AG09309 (cell line): ENCODE data around the gene ALG2.

Source experiments
- DNase-seq: peaks from one replicate; pipeline ENCODE4 v3.0.0-alpha.2; 2010; ENCODE audit warnings: low read depth
- H3K4me3 ChIP-seq: 2 replicates; pipeline ENCODE4 v1.5.1; 2011; ENCODE audit warnings: mild to moderate bottlenecking, low read depth, low read length, moderate library complexity; ENCODE audit not compliant: control insufficient read depth
- CTCF ChIP-seq: IDR thresholded peaks from 2 replicates; pipeline ENCODE4 v1.5.1; 2011; ENCODE audit warnings: mild to moderate bottlenecking, low read depth, low read length, inconsistent platforms; ENCODE audit not compliant: insufficient read depth, control insufficient read depth; ENCODE audit errors: missing control alignments

The ALG2 gene

DNA sequence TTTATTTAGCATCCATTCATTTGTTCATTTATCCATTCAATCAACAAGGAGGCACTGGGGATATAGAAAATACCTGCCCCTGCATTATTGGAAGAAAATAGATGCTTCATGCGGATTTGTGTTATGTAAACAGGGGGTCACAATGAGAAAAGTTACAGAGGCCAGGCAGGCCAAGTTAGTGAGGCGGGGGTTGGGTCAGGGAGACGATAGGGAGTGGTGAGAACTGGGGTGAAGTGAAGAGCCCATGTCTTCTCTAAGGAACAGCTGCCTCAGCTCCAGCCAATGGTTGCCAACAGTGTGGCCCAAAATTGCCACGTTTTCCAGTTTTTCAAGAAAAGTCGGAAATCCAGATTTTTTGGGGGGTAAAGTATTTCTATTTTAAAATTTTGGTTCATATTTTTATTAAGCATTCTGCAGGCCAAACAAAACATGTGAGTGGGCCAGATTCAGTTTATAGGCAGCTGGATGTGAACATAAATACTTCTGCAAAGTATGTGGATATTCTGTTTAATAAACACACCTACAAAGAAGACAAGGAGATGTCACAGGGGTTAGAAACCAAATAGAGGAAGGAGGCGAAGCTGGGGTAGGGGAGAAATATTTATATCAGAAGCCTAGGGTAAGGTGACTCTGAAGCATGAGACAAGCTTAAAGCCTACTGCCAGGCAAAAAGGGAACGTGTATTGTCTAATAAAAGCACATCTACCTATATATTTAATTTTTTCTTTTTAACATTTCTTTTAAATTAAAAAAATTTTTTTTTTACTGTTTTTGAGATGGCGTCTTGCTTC is 44.0 kb downstream of the ALG2 start:
- H3K4me3 ChIP-seq = no peak overlapping the region
- TF ChIP-seq CTCF = no peak
- DNase-seq = no peak

DNA sequence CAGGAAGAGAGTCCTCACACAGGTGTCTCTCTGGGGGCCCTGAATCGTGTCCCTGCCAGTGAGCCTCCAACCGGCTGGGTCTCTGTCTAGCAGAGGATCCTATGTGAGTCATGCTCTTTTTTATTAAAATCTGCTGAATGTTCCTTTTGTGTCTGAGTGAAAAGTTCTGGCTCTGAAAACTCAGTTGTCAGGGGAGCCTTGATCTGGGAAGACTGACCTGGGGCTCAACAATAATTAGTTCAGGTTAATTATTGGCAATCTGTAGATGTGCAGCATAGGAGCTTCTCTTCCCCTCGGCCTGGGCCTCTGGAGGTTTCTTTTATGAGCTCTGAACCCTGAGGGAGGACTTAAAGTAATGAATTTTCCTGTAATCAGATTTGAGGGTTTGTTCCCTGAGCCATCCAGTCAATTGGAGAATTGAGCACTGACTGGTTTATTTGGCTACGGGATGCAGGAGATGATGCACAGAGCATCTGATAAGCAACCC is 45.2 kb downstream of the ALG2 start:
- no peak for DNase-seq
- no peak for TF ChIP-seq CTCF
- no peak overlapping the region for H3K4me3 ChIP-seq

DNA sequence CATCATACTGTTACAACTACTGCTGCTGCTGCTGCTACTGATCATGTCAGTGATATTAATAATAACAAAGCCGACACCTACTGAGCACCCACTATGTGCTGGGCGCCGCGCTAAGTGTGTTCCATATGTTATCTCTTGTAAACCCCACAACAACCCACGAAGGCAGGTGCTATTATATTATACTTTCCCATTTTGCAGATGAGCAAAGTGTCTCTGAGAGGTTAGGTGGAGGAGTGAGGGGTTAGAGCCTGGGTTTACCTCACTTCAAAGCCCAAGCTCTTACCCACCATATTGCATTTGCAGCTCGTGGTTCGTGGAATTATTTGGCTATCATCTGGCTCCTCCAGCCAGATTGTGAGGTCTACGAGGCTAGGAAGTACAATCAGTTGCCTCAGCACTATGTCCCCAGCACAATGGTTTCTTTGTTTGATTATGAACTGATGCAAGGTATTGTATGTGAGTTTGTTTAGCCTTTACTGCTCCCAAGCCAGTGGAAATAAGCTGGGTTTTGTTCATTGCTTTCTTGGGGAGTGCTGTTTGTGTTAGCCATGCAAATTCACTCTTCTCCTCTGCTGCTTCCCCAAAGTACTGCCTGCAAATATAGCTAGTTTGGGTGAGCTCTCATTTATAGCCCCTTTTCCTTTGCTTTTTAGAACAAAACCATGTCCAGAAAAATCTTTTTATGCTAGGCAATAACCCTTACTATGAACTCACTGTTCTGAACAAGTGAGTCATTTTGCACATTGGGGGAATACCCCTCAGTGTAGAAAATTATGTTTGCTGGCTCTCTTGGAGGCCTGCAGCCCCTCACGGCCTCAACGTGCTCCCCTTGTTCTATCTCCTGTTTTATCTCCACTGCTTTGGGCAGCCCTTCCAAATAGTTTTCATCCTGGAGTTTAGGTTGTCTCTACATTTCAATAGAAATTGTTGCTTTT is 47.9 kb downstream of the ALG2 start:
- no peak for DNase-seq
- H3K4me3 ChIP-seq = no peak overlapping the region
- TF ChIP-seq CTCF = no peak

DNA sequence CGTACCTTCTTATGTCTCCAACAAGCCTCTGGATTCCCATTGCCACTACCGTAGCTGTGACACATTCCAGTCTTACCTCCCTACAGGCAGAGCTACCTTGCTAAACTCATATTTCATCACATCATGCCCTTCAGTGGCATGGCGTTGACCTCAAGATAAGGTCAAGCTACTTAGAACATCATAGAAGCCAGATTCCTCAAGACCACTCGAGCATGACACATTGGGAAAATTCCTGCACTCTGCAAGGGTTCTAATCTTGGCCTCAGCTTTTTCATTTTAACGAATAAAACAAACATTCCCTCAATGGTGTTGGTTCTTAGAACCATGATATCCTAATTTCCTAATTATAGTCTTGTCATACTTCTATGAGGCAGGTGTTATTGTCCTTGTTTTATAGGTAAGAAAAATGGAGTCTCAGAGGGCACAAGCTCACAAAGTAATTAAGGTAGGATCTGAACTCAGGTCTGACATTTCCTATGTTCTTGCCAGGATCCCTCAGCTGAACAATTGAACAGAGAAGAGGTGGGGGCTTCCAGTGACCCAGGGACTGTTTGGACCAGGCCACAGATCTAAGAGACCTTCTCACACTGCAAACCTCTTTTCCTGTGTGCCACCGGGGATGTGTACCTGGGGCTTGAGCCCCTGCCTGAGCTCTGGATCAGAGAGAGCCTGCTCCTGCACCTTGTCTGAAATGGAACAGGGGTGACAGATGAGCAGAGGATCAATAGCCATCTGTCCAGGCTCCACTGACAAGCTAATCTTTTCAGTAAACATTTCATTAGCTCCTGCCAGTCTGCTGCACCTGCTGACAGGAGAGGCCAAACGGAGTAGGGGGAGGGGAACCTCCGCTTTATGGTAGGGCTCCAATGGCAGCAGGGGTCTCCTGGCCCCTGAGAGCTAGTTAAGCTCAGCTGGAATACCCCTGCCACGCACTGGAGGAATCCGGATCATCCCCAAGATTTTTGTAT is 49.3 kb downstream of the ALG2 start:
- TF ChIP-seq CTCF = no peak
- H3K4me3 ChIP-seq = no peak overlapping the region
- no peak for DNase-seq

DNA sequence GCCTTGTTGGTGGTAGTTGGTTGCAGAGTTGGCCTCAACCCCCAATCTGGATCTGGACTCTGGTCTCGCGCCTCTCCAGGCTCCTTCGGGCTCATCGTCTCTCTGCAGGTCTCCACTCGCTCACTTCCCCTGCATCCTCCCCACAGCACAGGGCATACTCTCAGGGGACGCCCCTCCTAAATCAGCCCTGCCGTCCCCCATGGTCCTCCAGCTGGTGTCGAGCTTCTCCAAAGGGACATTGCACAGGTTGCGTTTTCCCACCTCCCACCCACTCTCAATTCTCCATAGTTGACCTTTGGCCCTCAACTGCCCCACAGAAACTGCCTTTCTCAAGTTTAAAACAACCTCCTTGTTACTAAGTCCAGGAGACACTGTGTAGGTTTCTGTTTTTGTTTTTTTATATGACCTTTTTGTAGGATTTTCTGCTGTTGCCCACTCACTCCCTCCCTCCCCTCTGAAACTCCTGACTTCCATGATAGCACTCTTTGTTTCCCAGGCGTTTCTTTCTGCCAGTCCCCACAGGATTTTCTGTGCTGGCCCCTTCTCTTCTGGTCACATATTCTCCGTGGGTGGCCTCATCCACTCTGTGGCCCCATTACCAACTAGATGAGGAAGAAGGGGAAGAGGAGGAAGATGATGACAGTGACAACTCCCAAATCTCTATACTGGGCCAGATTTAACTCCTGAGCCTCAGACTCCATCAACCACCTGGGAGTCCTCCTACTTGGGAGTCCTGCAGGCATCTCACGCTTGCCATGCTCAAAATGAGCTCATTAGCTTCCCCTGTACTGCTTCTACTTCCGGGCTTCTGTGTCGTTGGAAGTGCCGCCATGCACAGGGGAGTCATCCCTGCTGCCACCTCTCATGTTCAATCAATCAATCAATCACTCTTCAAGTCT is 50.3 kb downstream of the ALG2 start:
- TF ChIP-seq CTCF = no peak
- H3K4me3 ChIP-seq = no peak overlapping the region
- no peak for DNase-seq
